HepG2 (cell line): ENCODE results near the gene CAT. TPM values are rescaled to one million over a fixed set of nuclear protein-coding genes. Genes with fewer than 3 reads are reported as not detected.

Source experiments
- ATAC-seq: fragments of 200-7000 bp; cut with Tn5 transposase; 3 replicates; pipeline ENCODE4 v1.9.1; 2020; ENCODE audit warnings: mild to moderate bottlenecking, moderate library complexity
- BruUV-seq: library from RNA; stranded (reverse); fragments of 400-500 nt; replicated peaks from 2 replicates; lab custom pipeline; 2021; lab: Mats Ljungman, UMichigan
- CTCF ChIA-PET: fragments of 300-600 bp; formaldehyde crosslinking; extraction: SDS; loops from one replicate; lab custom pipeline; 2021; ENCODE audit warnings: low total read pairs, inconsistent platforms, low intra/inter-chr PET ratio; lab: Yijun Ruan, JAX
- POLR2A ChIA-PET: fragments of 350-600 bp; sonication (Branson Sonifier 250); formaldehyde crosslinking; loops from one replicate; lab custom pipeline; 2020; ENCODE audit warnings: antibody characterized with exemption, inconsistent platforms; lab: Yijun Ruan, JAX
- DNase-seq: peaks from one replicate; pipeline ENCODE4 v3.0.0-alpha.2; 2015; ENCODE audit warnings: low spot score
- FAIRE-seq: peaks from 3 replicates; lab custom pipeline; 2011; peaks lifted over from hg19 to GRCh38; lab: Jason Lieb, UNC
- H2AFZ ChIP-seq: one replicate; pipeline ENCODE4 v1.6.1; 2011; ENCODE audit warnings: low read length, inconsistent platforms
- H3K27ac ChIP-seq: fragments of 300-600 bp; 3 replicates; pipeline ENCODE4 v1.8.0; 2011; ENCODE audit warnings: mixed run types, mild to moderate bottlenecking, mixed read lengths, low read length, inconsistent platforms; ENCODE audit not compliant: insufficient read depth; ENCODE audit errors: extremely low read length
- H3K27me3 ChIP-seq, 2 experiments: fragments of 200-600 bp in 1 of 2; 2 replicates in 1 of 2; 3 replicates in 1 of 2; pipeline versions ENCODE4 v1.6.0 to v1.8.0; 2011; ENCODE audit warnings: low read length in 2 of 2, mild to moderate bottlenecking in 2 of 2, moderate library complexity in 2 of 2, inconsistent platforms in 1 of 2; ENCODE audit not compliant: insufficient read depth in 2 of 2, control insufficient read depth in 1 of 2
- H3K36me3 ChIP-seq, 2 experiments: fragments of 200-600 bp in 1 of 2; replicated peaks in 1 of 2; 2 replicates in 1 of 2; 3 replicates in 1 of 2; pipeline versions ENCODE4 v1.5.1 to v1.8.0; 2011; ENCODE audit warnings: low read length in 2 of 2, inconsistent platforms in 1 of 2; ENCODE audit not compliant: insufficient read depth in 2 of 2, control insufficient read depth in 1 of 2
- H3K4me1 ChIP-seq: 2 replicates; pipeline ENCODE4 v1.5.1; 2012; ENCODE audit warnings: low read length, inconsistent platforms; ENCODE audit not compliant: insufficient read depth
- H3K4me2 ChIP-seq: 2 replicates; pipeline ENCODE4 v1.6.0; 2011; ENCODE audit warnings: low read depth, low read length, inconsistent platforms
- H3K4me3 ChIP-seq, 3 experiments: fragments of 200-600 bp in 1 of 3; sonication (generic), shearing (Covaris generic) in 1 of 3; replicated peaks in 1 of 3; 2 replicates each; pipeline ENCODE4 v1.5.1; 2011 to 2016; ENCODE audit warnings: low read length in 3 of 3, inconsistent platforms in 2 of 3, low read depth in 2 of 3, mild to moderate bottlenecking in 2 of 3, control low read depth in 1 of 3, mixed read lengths in 1 of 3; ENCODE audit not compliant: insufficient read depth in 1 of 3
- H3K79me2 ChIP-seq: one replicate; pipeline ENCODE4 v1.6.1; 2011; ENCODE audit warnings: low read length, inconsistent platforms; ENCODE audit not compliant: insufficient read depth
- H3K9ac ChIP-seq: 2 replicates; pipeline ENCODE4 v1.6.0; 2011; ENCODE audit warnings: mild to moderate bottlenecking, low read depth, low read length, inconsistent platforms; ENCODE audit not compliant: insufficient read depth
- H3K9me3 ChIP-seq: 2 replicates; pipeline ENCODE4 v1.5.1; 2012; ENCODE audit warnings: mild to moderate bottlenecking, low read length
- H4K20me1 ChIP-seq: 2 replicates; pipeline ENCODE4 v1.6.0; 2011; ENCODE audit warnings: inconsistent platforms, mild to moderate bottlenecking, low read length, moderate library complexity; ENCODE audit not compliant: insufficient read depth
- FOXO1 ChIP-seq: sonication (generic); formaldehyde crosslinking; IDR thresholded peaks from 2 replicates; pipeline ENCODE4 v1.4.0; 2020; ENCODE audit warnings: missing genetic modification reagents
- GTF3A ChIP-seq: sonication (generic); formaldehyde crosslinking; conservative IDR thresholded peaks from 2 replicates; pipeline ENCODE4 v1.4.0; 2020; ENCODE audit warnings: mild to moderate bottlenecking, missing genetic modification reagents
- HNRNPLL ChIP-seq: fragments of 200-400 bp; formaldehyde crosslinking; IDR thresholded peaks from 2 replicates; pipeline ENCODE4 v1.6.1; 2017; ENCODE audit warnings: mild to moderate bottlenecking, low read depth, low read length; ENCODE audit not compliant: poor library complexity, severe bottlenecking
- IRF2 ChIP-seq: IDR thresholded peaks from 2 replicates; pipeline ENCODE4 v1.6.1; 2018; ENCODE audit warnings: missing genetic modification reagents, missing compliant biosample characterization
- NCOA2 ChIP-seq: sonication (generic); formaldehyde crosslinking; IDR thresholded peaks from 2 replicates; pipeline ENCODE4 v1.8.0; 2022; ENCODE audit warnings: inconsistent platforms
- NFIC ChIP-seq: IDR thresholded peaks from 2 replicates; pipeline ENCODE4 v1.6.1; 2012; ENCODE audit warnings: mild to moderate bottlenecking, low read length, inconsistent platforms
- NKX3-1 ChIP-seq: sonication (generic); formaldehyde crosslinking; IDR thresholded peaks from 2 replicates; pipeline ENCODE4 v1.5.0; 2020; ENCODE audit warnings: missing genetic modification reagents
- RCOR2 ChIP-seq: IDR thresholded peaks from 2 replicates; pipeline ENCODE4 v1.6.1; 2016; ENCODE audit warnings: missing biosample characterization, missing genetic modification reagents
- SETDB1 ChIP-seq: sonication (generic); formaldehyde crosslinking; IDR thresholded peaks from 2 replicates; pipeline ENCODE4 v1.5.1; 2020; ENCODE audit warnings: missing genetic modification reagents, mild to moderate bottlenecking, borderline replicate concordance
- ZBTB20 ChIP-seq: sonication (generic); formaldehyde crosslinking; IDR thresholded peaks from 2 replicates; pipeline ENCODE4 v1.8.1; 2023; ENCODE audit warnings: missing genetic modification reagents, low read depth, mild to moderate bottlenecking, borderline replicate concordance
- ZNF17 ChIP-seq: sonication (generic); formaldehyde crosslinking; IDR thresholded peaks from 2 replicates; pipeline ENCODE4 v1.5.0; 2020; ENCODE audit warnings: mild to moderate bottlenecking, missing genetic modification reagents
- ZNF343 ChIP-seq: sonication (generic); formaldehyde crosslinking; IDR thresholded peaks from 2 replicates; pipeline ENCODE4 v1.4.0; 2020; ENCODE audit warnings: mild to moderate bottlenecking, missing genetic modification reagents
- ZNF570 ChIP-seq: sonication (generic); formaldehyde crosslinking; IDR thresholded peaks from 2 replicates; pipeline ENCODE4 v1.4.0; 2020; ENCODE audit warnings: mild to moderate bottlenecking, missing genetic modification reagents, borderline replicate concordance
- ZNF773 ChIP-seq: sonication (generic); formaldehyde crosslinking; IDR thresholded peaks from 2 replicates; pipeline ENCODE4 v1.4.0; 2020; ENCODE audit warnings: missing genetic modification reagents, borderline replicate concordance
- WGBS: methylation state at CpG from one replicate; pipeline ENCODE4 v1.1.6; 2017; ENCODE audit warnings: low lambda C conversion rate; 5-methylcytosine and 5-hydroxymethylcytosine counted together
- in situ Hi-C: cut with HindIII; loops from 2 replicates; pipeline ENCODE4 v1.10.0; 2017; ENCODE audit warnings: low pct_unique_long_range_greater_than_20kb; ENCODE audit not compliant: extremely low pct_ligation_motif_present
- intact Hi-C: fragments of 100-400 bp; cut with micrococcal nuclease; formaldehyde crosslinking; loops from one replicate; pipeline ENCODE4 v1.10.0; 2022; ENCODE audit not compliant: unreplicated experiment
- polyA plus RNA-seq, 8 experiments: library from polyadenylated mRNA; depleted of rRNA in 3 of 8; stranded (reverse) in 7 of 8; unstranded in 1 of 8; fragments of >200 nt; fragmentation: Illumina TruSeq in 4 of 8; extraction: Trizol in 4 of 8; gene quantifications; 2 replicates each; pipeline versions ENCODE4 v1.2.1 to v1.2.3, GENCODE V29; 2011 to 2016; ENCODE audit warnings: low read depth in 4 of 8, missing spikeins in 1 of 8, mixed read lengths in 1 of 8; ENCODE audit not compliant: insufficient read depth in 1 of 8
- total RNA-seq, 5 experiments: library from RNA; depleted of rRNA; stranded (reverse); fragments of >200 nt; fragmentation: Illumina TruSeq; extraction: Trizol; gene quantifications; 2 replicates each; pipeline ENCODE4 v1.2.3, GENCODE V29; 2016; ENCODE audit warnings: low read depth in 1 of 5
- TF ChIP-seq, protein P1 (sequence below): sonication (generic); formaldehyde crosslinking; IDR thresholded peaks from 2 replicates; pipeline ENCODE4 v1.4.0; 2020; ENCODE audit warnings: missing genetic modification reagents
- TF ChIP-seq, protein P2 (sequence below): sonication (generic); formaldehyde crosslinking; IDR thresholded peaks from 2 replicates; pipeline ENCODE4 v1.9.0; 2021; ENCODE audit warnings: missing genetic modification reagents, borderline replicate concordance

CAT gene
- total and polyA plus RNA-seq, 2 of the 13 experiments (the other 11 are each of a cell fraction or from before 2014, with no cell fraction given), result 107 to 136 TPM

DNA sequence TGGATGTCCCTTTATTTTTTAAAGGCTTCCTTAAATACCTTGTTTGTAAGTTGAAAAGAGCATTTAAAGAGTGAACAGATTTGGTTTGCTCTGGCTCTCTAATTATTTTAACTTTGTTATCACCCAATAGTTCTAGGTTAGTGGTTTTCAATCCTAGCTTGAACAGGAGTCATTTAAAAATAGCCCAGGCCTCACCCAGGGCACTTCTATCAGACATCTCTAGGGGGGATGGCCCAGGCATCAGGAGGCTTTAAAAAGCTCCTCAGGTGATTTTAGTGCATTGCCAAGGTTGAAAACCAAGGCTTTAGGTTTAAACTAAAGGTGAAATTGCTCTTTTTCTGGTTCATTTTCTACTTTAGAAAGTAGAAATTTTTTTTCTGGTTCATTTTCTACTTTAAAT, 8.3 kb downstream of the CAT start (continued):
- TF ChIP-seq ZNF343 (CRISPR knock-in tag), result no peak
- TF ChIP-seq IRF2, result no peak
- no peak for TF ChIP-seq SETDB1

DNA sequence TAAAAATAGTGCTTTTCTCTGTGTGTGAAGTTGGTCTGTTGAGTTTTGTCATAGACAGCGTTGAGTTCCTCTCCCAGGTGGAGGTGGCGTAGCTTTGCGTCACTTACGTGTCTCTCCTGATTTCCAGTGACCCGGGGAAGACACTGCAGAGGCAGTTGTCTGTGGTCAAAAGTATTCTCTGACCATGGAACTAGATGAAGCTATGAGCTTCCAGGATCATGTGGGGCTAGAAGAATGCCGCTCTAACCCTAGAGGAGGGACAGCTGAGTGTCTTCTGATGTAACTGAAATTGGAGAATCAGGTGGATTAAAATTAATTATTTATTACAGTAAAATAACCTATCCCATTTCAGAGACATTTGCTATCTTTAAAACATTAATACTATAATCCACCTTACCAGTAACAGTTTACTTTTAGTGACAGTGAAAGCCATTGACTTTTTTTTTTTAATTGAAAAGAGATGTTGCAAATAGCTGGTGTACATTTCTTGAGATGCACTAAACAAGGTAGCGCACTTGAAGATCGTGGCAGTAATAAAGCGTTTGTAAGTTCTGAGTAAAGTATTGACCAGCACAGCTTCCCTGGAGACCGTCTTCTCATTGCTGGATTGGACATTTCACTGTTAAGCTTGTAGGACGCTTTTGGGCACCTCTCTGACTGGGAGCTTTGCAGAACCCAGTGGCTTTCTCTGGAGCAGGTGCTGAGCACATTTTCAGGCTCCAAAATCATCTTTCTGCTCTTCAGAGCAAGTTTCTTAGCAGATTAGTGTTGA, 9.7 kb downstream of the CAT start:
- Histone ChIP-seq H3K9me3 (no peaks in the 10 kb centered on the region), H3K9ac (no peak overlapping the region), H2AFZ (no peak overlapping the region), H3K36me3 (peaks cover 15 to 47% of the 10 kb centered on the region in 2 experiments), H3K4me2 (no peak overlapping the region), H3K79me2 (peaks cover 47% of the 10 kb centered on the region), H3K4me3 (no peak overlapping the region), H3K27me3 (no peaks in the 10 kb centered on the region), H3K4me1 (peaks cover 10% of the 10 kb centered on the region), H3K27ac (no peak overlapping the region), H4K20me1 (peaks cover 5% of the 10 kb centered on the region; the same call in 1 of the 2 replicates)
- TF ChIP-seq NCOA2 (CRISPR knock-in tag) (no peak), RCOR2 (no peak)
- POLR2A ChIA-PET, result no interaction called here
- no peak for DNase-seq
- in situ Hi-C loops (no loop called here), intact Hi-C loops (no loop called here)
- FAIRE-seq, result no peak
- no TSS peak for BruUV-seq
- ATAC-seq, result no peak
- CTCF ChIA-PET, result no interaction called here
- 98% methylated on average over 11 of the region's 11 CpGs for WGBS

DNA sequence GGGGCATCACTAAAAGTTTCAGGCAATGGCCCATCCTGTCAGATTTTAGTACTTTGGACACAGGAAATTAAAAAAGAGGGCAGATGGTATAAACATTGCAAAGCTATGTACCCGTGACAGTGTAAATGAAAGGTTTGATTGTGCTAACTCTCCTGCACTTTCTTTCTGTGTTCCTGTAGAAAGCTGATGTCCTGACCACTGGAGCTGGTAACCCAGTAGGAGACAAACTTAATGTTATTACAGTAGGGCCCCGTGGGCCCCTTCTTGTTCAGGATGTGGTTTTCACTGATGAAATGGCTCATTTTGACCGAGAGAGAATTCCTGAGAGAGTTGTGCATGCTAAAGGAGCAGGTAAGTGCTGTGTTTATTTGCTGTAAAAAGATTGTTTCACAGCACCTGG, 10.3 kb downstream of the CAT start:
- H3K9me3 ChIP-seq, result no peaks in the 10 kb centered on the region
- FAIRE-seq, result no peak
- WGBS, result 78% methylated on average over 3 of the region's 3 CpGs
- peaks cover 41% of the 10 kb centered on the region for H3K79me2 ChIP-seq
- H3K4me2 ChIP-seq, result no peak overlapping the region
- ATAC-seq, result no peak
- no peak overlapping the region for H3K27ac ChIP-seq
- H3K27me3 ChIP-seq, result no peaks in the 10 kb centered on the region
- no peak overlapping the region for H2AFZ ChIP-seq
- peaks cover 18 to 53% of the 10 kb centered on the region in 2 experiments for H3K36me3 ChIP-seq
- H4K20me1 ChIP-seq, result peaks cover 5% of the 10 kb centered on the region; the same call in 1 of the 2 replicates
- ChIA-PET POLR2A (no interaction called here), CTCF (no interaction called here)
- intact Hi-C loops (no loop called here), in situ Hi-C loops (no loop called here)
- H3K4me1 ChIP-seq, result peaks cover 4% of the 10 kb centered on the region; the same call in 1 of the 2 replicates
- no peak overlapping the region for H3K9ac ChIP-seq
- no peak for DNase-seq
- BruUV-seq, result no TSS peak
- no peak overlapping the region for H3K4me3 ChIP-seq
- TF ChIP-seq NFIC (no peak), FOXO1 (CRISPR knock-in tag) (no peak), ZBTB20 (CRISPR knock-in tag) (no peak), HNRNPLL (no peak), ZNF773 (CRISPR knock-in tag) (no peak), GTF3A (CRISPR knock-in tag) (no peak), ZNF570 (CRISPR knock-in tag) (no peak), ZNF17 (CRISPR knock-in tag) (no peak), NKX3-1 (CRISPR knock-in tag) (no peak)
- TF ChIP-seq, protein P1, sequence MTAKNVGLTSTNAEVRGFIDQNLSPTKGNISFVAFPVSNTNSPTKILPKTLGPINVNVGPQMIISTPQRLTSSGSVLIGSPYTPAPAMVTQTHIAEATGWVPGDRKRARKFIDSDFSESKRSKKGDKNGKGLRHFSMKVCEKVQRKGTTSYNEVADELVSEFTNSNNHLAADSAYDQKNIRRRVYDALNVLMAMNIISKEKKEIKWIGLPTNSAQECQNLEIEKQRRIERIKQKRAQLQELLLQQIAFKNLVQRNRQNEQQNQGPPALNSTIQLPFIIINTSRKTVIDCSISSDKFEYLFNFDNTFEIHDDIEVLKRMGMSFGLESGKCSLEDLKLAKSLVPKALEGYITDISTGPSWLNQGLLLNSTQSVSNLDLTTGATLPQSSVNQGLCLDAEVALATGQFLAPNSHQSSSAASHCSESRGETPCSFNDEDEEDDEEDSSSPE (CRISPR knock-in tag), result no peak
- TF ChIP-seq, protein P2, sequence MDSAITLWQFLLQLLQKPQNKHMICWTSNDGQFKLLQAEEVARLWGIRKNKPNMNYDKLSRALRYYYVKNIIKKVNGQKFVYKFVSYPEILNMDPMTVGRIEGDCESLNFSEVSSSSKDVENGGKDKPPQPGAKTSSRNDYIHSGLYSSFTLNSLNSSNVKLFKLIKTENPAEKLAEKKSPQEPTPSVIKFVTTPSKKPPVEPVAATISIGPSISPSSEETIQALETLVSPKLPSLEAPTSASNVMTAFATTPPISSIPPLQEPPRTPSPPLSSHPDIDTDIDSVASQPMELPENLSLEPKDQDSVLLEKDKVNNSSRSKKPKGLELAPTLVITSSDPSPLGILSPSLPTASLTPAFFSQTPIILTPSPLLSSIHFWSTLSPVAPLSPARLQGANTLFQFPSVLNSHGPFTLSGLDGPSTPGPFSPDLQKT (CRISPR knock-in tag), result no peak
